K562 (cell line): ENCODE data around the gene SIRPA. TPM values are rescaled to one million over a fixed set of nuclear protein-coding genes. Genes with fewer than 3 reads are reported as not detected.

Experiments
- ATAC-seq: fragments of 200-7000 bp; cut with Tn5 transposase; 3 replicates; pipeline ENCODE4 v1.9.1; 2020; ENCODE audit warnings: moderate library complexity
- Bru-seq: library from RNA; stranded (reverse); fragments of 400-500 nt; gene quantifications from one replicate; lab custom pipeline; 2021; lab: Mats Ljungman, UMichigan
- BruChase-seq, 2 experiments: library from RNA; stranded (reverse); fragments of 400-500 nt; gene quantifications; one replicate each; lab custom pipeline; 2021; lab: Mats Ljungman, UMichigan
- BruUV-seq: library from RNA; stranded (reverse); fragments of 400-500 nt; replicated peaks from 2 replicates; lab custom pipeline; 2021; lab: Mats Ljungman, UMichigan
- CTCF ChIA-PET: fragments of 300-600 bp; formaldehyde crosslinking; extraction: SDS; loops from one replicate; lab custom pipeline; 2021; ENCODE audit warnings: low intra/inter-chr PET ratio; lab: Yijun Ruan, JAX
- POLR2A ChIA-PET: fragments of 300-600, 350-650 bp; sonication (Branson Sonifier 250); formaldehyde crosslinking; extraction: SDS; loops from one replicate; lab custom pipeline; 2021; ENCODE audit warnings: antibody characterized with exemption, inconsistent platforms; lab: Yijun Ruan, JAX
- DNase-seq, 4 experiments: peaks; one replicate each; pipeline versions ENCODE4 v3.0.0 to v3.0.0-alpha.2; 2011 to 2018; ENCODE audit warnings: low spot score in 3 of 4, mixed read lengths in 3 of 4; ENCODE audit errors: extremely low read depth in 1 of 4
- FAIRE-seq: peaks from 2 replicates; lab custom pipeline; 2011; peaks lifted over from hg19 to GRCh38; lab: Jason Lieb, UNC
- H2AFZ ChIP-seq: 2 replicates; pipeline ENCODE4 v1.6.0; 2011; ENCODE audit warnings: low read depth, low read length, control low read depth, inconsistent platforms
- H3K27ac ChIP-seq: fragments of 200-600 bp; 3 replicates; pipeline ENCODE4 v1.8.0; 2011; ENCODE audit warnings: low read depth, mild to moderate bottlenecking, control low read depth, inconsistent platforms, low read length, moderate library complexity, mixed read lengths; ENCODE audit errors: extremely low read depth
- H3K27me3 ChIP-seq, 2 experiments: fragments of 300-600 bp in 1 of 2; 2 replicates in 1 of 2; 3 replicates in 1 of 2; pipeline versions ENCODE4 v1.6.0 to v1.8.0; 2011; ENCODE audit warnings: inconsistent platforms in 2 of 2, low read length in 2 of 2, mild to moderate bottlenecking in 1 of 2, mixed read lengths in 1 of 2, moderate library complexity in 1 of 2; ENCODE audit not compliant: control insufficient read depth in 2 of 2, insufficient read depth in 2 of 2
- H3K36me3 ChIP-seq: fragments of 300-600 bp; 3 replicates; pipeline ENCODE4 v1.8.0; 2011; ENCODE audit warnings: mild to moderate bottlenecking, low read length, inconsistent platforms; ENCODE audit not compliant: control insufficient read depth, insufficient read depth
- H3K4me1 ChIP-seq, 2 experiments: fragments of 200-600 bp in 1 of 2; replicated peaks in 1 of 2; 2 replicates in 1 of 2; 3 replicates in 1 of 2; pipeline versions ENCODE4 v1.5.1 to v1.8.0; 2011; ENCODE audit warnings: inconsistent platforms in 2 of 2, low read length in 2 of 2, mild to moderate bottlenecking in 1 of 2, mixed read lengths in 1 of 2, moderate library complexity in 1 of 2; ENCODE audit not compliant: control insufficient read depth in 2 of 2, insufficient read depth in 2 of 2
- H3K4me2 ChIP-seq: 2 replicates; pipeline ENCODE4 v1.6.1; 2011; ENCODE audit warnings: low read length, control low read depth, inconsistent platforms, mixed read lengths; ENCODE audit not compliant: insufficient read depth
- H3K4me3 ChIP-seq: fragments of 200-600 bp; sonication (generic), shearing (Covaris generic); 2 replicates; pipeline ENCODE4 v1.5.1; 2016; ENCODE audit warnings: control low read depth, inconsistent platforms
- H3K79me2 ChIP-seq: fragments of 200-600 bp; 3 replicates; pipeline ENCODE4 v1.8.0; 2011; ENCODE audit warnings: low read length, inconsistent platforms; ENCODE audit not compliant: control insufficient read depth, insufficient read depth
- H3K9ac ChIP-seq, 2 experiments: 2 replicates each; pipeline versions ENCODE4 v1.6.0 to v1.6.1; 2011; ENCODE audit warnings: low read depth in 2 of 2, low read length in 2 of 2, control low read depth in 1 of 2, inconsistent platforms in 1 of 2, mild to moderate bottlenecking in 1 of 2, mixed read lengths in 1 of 2; ENCODE audit not compliant: insufficient read depth in 1 of 2
- H3K9me1 ChIP-seq: one replicate; pipeline ENCODE4 v1.6.0; 2011; ENCODE audit warnings: inconsistent platforms, mild to moderate bottlenecking, low read length, moderate library complexity; ENCODE audit not compliant: control insufficient read depth, insufficient read depth
- H3K9me3 ChIP-seq: replicated peaks from 2 replicates; pipeline ENCODE4 v1.5.1; 2011; ENCODE audit warnings: low read depth, low read length, inconsistent platforms; ENCODE audit not compliant: control insufficient read depth, insufficient read depth
- H4K20me1 ChIP-seq: replicated peaks from 2 replicates; pipeline ENCODE4 v1.6.1; 2011; ENCODE audit warnings: low read length, inconsistent platforms, mixed read lengths; ENCODE audit not compliant: control insufficient read depth, insufficient read depth
- FOXP1 ChIP-seq: sonication (generic); formaldehyde crosslinking; IDR thresholded peaks from 2 replicates; pipeline ENCODE4 v1.8.0; 2022; ENCODE audit warnings: mild to moderate bottlenecking, missing genetic modification reagents
- PHF8 ChIP-seq: fragments of 200-600 bp; sonication (generic); IDR thresholded peaks from 2 replicates; pipeline ENCODE4 v1.6.1; 2012; ENCODE audit warnings: mixed run types, mild to moderate bottlenecking, inconsistent platforms, low read length, moderate library complexity, borderline replicate concordance
- WGBS: fragments of 100-300 bp; shearing (Covaris generic); methylation state at CpG from one replicate; pipeline ENCODE4 v1.1.6; 2016; ENCODE audit warnings: low coverage, mixed read lengths; ENCODE audit not compliant: insufficient coverage; ENCODE audit errors: missing lambda C conversion rate; 5-methylcytosine and 5-hydroxymethylcytosine counted together
- in situ Hi-C: fragments of 300-500 bp; cut with MboI; formaldehyde crosslinking; loops from 4 replicates; pipeline ENCODE4 v1.15.0; 2018; ENCODE audit warnings: inconsistent platforms, mixed read lengths
- intact Hi-C: fragments of 100-400 bp; cut with micrococcal nuclease; formaldehyde crosslinking; loops from 2 replicates; pipeline ENCODE4 v1.14.2; 2022
- long read RNA-seq, 3 experiments: library from polyadenylated mRNA in 2 of 3; library from RNA in 1 of 3; unstranded in 2 of 3; stranded (forward) in 1 of 3; transcript quantifications; one replicate each; pipeline ENCODE4 v2.0.0, GENCODE V29; 2019 to 2022
- polyA minus RNA-seq, 3 experiments: library from RNA; depleted of rRNA, polyadenylated mRNA; stranded (reverse); fragments of >200 nt; gene quantifications; 2 replicates each; pipeline ENCODE4 v1.2.3, GENCODE V29; 2011
- polyA plus RNA-seq, 8 experiments: library from polyadenylated mRNA; depleted of rRNA in 4 of 8; stranded (reverse) in 5 of 8; unstranded in 3 of 8; fragments of >200 nt; fragmentation: Nextera tagmentation in 2 of 8; fragmentation: Illumina TruSeq in 1 of 8; extraction: Ambion mirVana in 2 of 8; extraction: Trizol in 1 of 8; gene quantifications; 2 replicates each; pipeline versions ENCODE4 v1.2.1 to v1.2.3, GENCODE V29; 2011 to 2014; ENCODE audit warnings: inconsistent platforms in 1 of 8, missing spikeins in 1 of 8
- total RNA-seq, 7 experiments: library from RNA; depleted of rRNA in 6 of 7; stranded (reverse); fragments of >200 nt in 6 of 7; fragmentation: Illumina TruSeq in 2 of 7; extraction: Trizol in 2 of 7; gene quantifications; 2 replicates each; pipeline versions ENCODE4 v1.2.1 to v1.2.3, GENCODE V29; 2011 to 2021; ENCODE audit warnings: low replicate concordance in 1 of 7
- TF ChIP-seq, protein P1 (sequence below): fragments of 200-800 bp; sonication (Bioruptor generic); IDR thresholded peaks from 2 replicates; pipeline ENCODE4 v1.6.1; 2017; ENCODE audit warnings: missing genetic modification characterization, missing compliant biosample characterization

Gene SIRPA
- total RNA-seq (2011; cell fraction: chromatin; rRNA removed; ENCODE audit: low replicate concordance) = 0.25 TPM in 1 of 2 replicates, not detected in the other
- 0.17 TPM in 1 of 2 replicates, not detected in the other for total RNA-seq (2011; cell fraction: nucleolus; rRNA removed)
- total RNA-seq (2011; cell fraction: nucleoplasm; rRNA removed) = 0.15 and 0.23 TPM in 2 replicates
- total RNA-seq (2014; rRNA removed) (0.04 TPM in 1 of 2 replicates, not detected in the other), total RNA-seq (2014; rRNA removed; fragmentation: Illumina TruSeq; extraction: Trizol) (0.10 and 0.11 TPM in 2 replicates), total RNA-seq (2015; rRNA removed; fragmentation: Illumina TruSeq; extraction: Trizol) (0.23 and 0.25 TPM in 2 replicates), total RNA-seq (2021) (0.40 and 0.56 TPM in 2 replicates), polyA plus RNA-seq (2011; rRNA removed) (0.08 and 4.4 TPM in 2 replicates), polyA plus RNA-seq (2014; fragmentation: Illumina TruSeq; extraction: Trizol) (0.25 and 0.28 TPM in 2 replicates), polyA plus RNA-seq (2014; fragmentation: Nextera tagmentation; extraction: Ambion mirVana) (under 1 TPM in 1 of 2 experiments, not detected in 1; 0.01 TPM), polyA plus RNA-seq (2014; rRNA removed) (0.08 and 0.09 TPM in 2 replicates), polyA minus RNA-seq (2011; rRNA and poly(A)+ RNA removed) (2.1 TPM in 1 of 2 replicates, not detected in the other), Bru-seq, nascent RNA (percentile 24 among the genes with signal in this experiment), BruChase-seq, experiment 1, labeled RNA remaining after a 2-hour chase (percentile 24 among the genes with signal in this experiment), BruChase-seq, experiment 2, labeled RNA remaining after a 6-hour chase (percentile 19 among the genes with signal in this experiment)
- polyA plus RNA-seq (2011; cell fraction: cytosol; rRNA removed) = 0.18 and 3.1 TPM in 2 replicates
- 0.30 and 7.5 TPM in 2 replicates for polyA plus RNA-seq (2011; cell fraction: nucleus; rRNA removed)
- polyA plus RNA-seq (2012) = 0.20 and 0.35 TPM in 2 replicates
- polyA minus RNA-seq (2011; cell fraction: cytosol; rRNA and poly(A)+ RNA removed) = 4.7 TPM in 1 of 2 replicates, not detected in the other
- 0.13 and 3.8 TPM in 2 replicates for polyA minus RNA-seq (2011; cell fraction: nucleus; rRNA and poly(A)+ RNA removed)
- long read RNA-seq, experiment 1 = 0 reads
- long read RNA-seq, experiment 2, partial matches to known transcripts = 0 of 1 reads
- long read RNA-seq, experiment 2, other reads (novel, unspliced or antisense) = 0 of 1 reads
- long read RNA-seq, experiment 3 = 0 reads

GRCh38 chr20:1894951-1895673, at the start of gene SIRPA:
TSS of gene SIRPA (plus strand) at chr20:1895407. CDS start at chr20:1895448, 41 bp downstream.
- ATAC-seq (no peak), FAIRE-seq (no peak), DNase-seq (peak in 3 of 4 experiments; percentile 24 to 32 (median 32))
- CTCF ChIA-PET = no interaction called here
- 27% methylated on average over 5 of the region's 74 CpGs for WGBS
- TF ChIP-seq FOXP1 = no peak
- TF ChIP-seq, protein P1, sequence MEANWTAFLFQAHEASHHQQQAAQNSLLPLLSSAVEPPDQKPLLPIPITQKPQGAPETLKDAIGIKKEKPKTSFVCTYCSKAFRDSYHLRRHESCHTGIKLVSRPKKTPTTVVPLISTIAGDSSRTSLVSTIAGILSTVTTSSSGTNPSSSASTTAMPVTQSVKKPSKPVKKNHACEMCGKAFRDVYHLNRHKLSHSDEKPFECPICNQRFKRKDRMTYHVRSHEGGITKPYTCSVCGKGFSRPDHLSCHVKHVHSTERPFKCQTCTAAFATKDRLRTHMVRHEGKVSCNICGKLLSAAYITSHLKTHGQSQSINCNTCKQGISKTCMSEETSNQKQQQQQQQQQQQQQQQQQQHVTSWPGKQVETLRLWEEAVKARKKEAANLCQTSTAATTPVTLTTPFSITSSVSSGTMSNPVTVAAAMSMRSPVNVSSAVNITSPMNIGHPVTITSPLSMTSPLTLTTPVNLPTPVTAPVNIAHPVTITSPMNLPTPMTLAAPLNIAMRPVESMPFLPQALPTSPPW (CRISPR knock-in tag) = peak; percentile 6; the same call in 1 of the 2 replicates
- TF ChIP-seq PHF8 = peak; percentile 42; the same call in 1 of the 2 replicates
- intact Hi-C loops = no loop called here
- H2AFZ ChIP-seq = no peak within 1 kb of the TSS
- H3K36me3 ChIP-seq = no peaks in the 10 kb centered on the region
- H3K4me3 ChIP-seq = no peak within 1 kb of the TSS; the same call in 1 of the 2 replicates
- in situ Hi-C loops = no loop called here
- POLR2A ChIA-PET = no interaction called here
- H3K27me3 ChIP-seq = peaks cover 8 to 30% of the 10 kb centered on the region in 2 experiments; a peak in 4 of 5 replicates
- no TSS peak for BruUV-seq
- H3K4me1 ChIP-seq = peaks cover 0 to 13% of the 10 kb centered on the region in 2 experiments; a peak in 2 of 5 replicates
- H4K20me1 ChIP-seq = no peaks in the 10 kb centered on the region
- no peaks in the 10 kb centered on the region for H3K79me2 ChIP-seq
- no peaks in the 10 kb centered on the region for H3K9me1 ChIP-seq
- no peak within 1 kb of the TSS for H3K9ac ChIP-seq
- no peaks in the 10 kb centered on the region for H3K9me3 ChIP-seq
- H3K27ac ChIP-seq = no peak within 1 kb of the TSS
- H3K4me2 ChIP-seq = no peak within 1 kb of the TSS
